ENCODE results near the gene AKAP8L. TPM values are rescaled to one million over a fixed set of nuclear protein-coding genes. Genes with fewer than 3 reads are reported as not detected.

The AKAP8L gene
- total RNA-seq, 1 experiment from 2014 or later = 123 TPM

DNA sequence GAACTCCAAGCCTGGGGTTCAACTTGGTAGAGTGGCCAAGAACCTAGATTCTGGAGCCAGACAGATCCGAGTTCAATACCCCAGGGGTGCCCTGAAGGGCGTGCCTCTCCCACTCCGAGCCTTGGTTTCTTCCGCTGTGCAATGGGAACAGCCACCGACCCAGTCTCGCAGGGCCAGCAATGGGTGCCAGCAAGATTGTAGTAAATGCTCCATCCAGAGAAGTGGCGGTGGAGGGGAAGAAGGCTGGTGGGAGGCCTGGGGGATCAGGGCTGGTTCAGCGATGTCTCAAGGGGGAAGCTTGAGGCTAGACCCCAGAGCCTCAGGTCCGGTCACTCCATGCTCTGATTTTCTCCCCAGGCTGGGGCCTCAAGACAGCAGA, 26.4 kb upstream of the AKAP8L start:
- H3K79me2 ChIP-seq (ENCODE audit: insufficient read depth, low read length) = no peaks in the 10 kb centered on the region
- no peaks in the 10 kb centered on the region for H4K20me1 ChIP-seq (ENCODE audit: control insufficient read depth, insufficient read depth, insufficient read length)
- H3K9me3 Mint-ChIP-seq = peaks cover 0 to under 1% of the 10 kb centered on the region in 2 experiments; a peak in 3 of 5 replicates
- H3K27me3 ChIP-seq (ENCODE audit: insufficient read depth, low read length) = no peaks in the 10 kb centered on the region
- no peak overlapping the region for H2BK15ac ChIP-seq (ENCODE audit: low read depth, low read length)
- no CpG with 5 or more reads among the region's 9 CpGs for WGBS (ENCODE audit: extremely low coverage, insufficient read length, low lambda C conversion rate)
- TF ChIP-seq, protein P1, sequence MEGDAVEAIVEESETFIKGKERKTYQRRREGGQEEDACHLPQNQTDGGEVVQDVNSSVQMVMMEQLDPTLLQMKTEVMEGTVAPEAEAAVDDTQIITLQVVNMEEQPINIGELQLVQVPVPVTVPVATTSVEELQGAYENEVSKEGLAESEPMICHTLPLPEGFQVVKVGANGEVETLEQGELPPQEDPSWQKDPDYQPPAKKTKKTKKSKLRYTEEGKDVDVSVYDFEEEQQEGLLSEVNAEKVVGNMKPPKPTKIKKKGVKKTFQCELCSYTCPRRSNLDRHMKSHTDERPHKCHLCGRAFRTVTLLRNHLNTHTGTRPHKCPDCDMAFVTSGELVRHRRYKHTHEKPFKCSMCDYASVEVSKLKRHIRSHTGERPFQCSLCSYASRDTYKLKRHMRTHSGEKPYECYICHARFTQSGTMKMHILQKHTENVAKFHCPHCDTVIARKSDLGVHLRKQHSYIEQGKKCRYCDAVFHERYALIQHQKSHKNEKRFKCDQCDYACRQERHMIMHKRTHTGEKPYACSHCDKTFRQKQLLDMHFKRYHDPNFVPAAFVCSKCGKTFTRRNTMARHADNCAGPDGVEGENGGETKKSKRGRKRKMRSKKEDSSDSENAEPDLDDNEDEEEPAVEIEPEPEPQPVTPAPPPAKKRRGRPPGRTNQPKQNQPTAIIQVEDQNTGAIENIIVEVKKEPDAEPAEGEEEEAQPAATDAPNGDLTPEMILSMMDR (conservative IDR thresholded peaks at IDR 0.05) = no peak
- H3K23me2 ChIP-seq (ENCODE audit: insufficient read length, low read depth, low read length, poor library complexity, severe bottlenecking) = peaks cover 12% of the 10 kb centered on the region
- H3K18ac ChIP-seq (ENCODE audit: insufficient read length, low read depth, low read length) = no peak overlapping the region
- no peak overlapping the region for H2AK5ac ChIP-seq (ENCODE audit: insufficient read length, low read length)
- H2BK20ac ChIP-seq (ENCODE audit: low read depth, low read length, poor library complexity, severe bottlenecking) = no peak overlapping the region
- no peak overlapping the region for H4K91ac ChIP-seq (ENCODE audit: insufficient read length, low read depth, low read length)
- H3K9ac ChIP-seq (ENCODE audit: extremely low read depth, insufficient read length, low read length) = no peak overlapping the region
- no peak overlapping the region for H3K27ac Mint-ChIP-seq
- no peak overlapping the region for H4K5ac ChIP-seq (ENCODE audit: insufficient read length, low read depth, low read length)
- no peaks in the 10 kb centered on the region for H3K9me3 ChIP-seq (ENCODE audit: control insufficient read depth, low read depth, low read length)
- no peak overlapping the region for H2BK120ac ChIP-seq (ENCODE audit: low read depth, low read length, poor library complexity, severe bottlenecking)
- H3K14ac ChIP-seq (ENCODE audit: insufficient read depth, low read length) = no peak overlapping the region
- H3K4me3 Mint-ChIP-seq = no peak overlapping the region
- H3K56ac ChIP-seq (ENCODE audit: insufficient read length, low read depth, low read length) = no peak overlapping the region
- no peak overlapping the region for H2BK12ac ChIP-seq (ENCODE audit: insufficient read length, low read depth, low read length)
- H3K4ac ChIP-seq (ENCODE audit: low read depth, low read length) = no peak overlapping the region
- H3K4me1 Mint-ChIP-seq = peaks cover 7 to 8% of the 10 kb centered on the region in 2 experiments
- H3K79me1 ChIP-seq (ENCODE audit: insufficient read depth, low read depth, low read length, poor library complexity, severe bottlenecking) = no peaks in the 10 kb centered on the region
- H2BK5ac ChIP-seq (ENCODE audit: insufficient read length, low read length) = no peak overlapping the region
- DNase-seq = no peak
- no peak overlapping the region for H3K4me2 ChIP-seq (ENCODE audit: insufficient read depth, insufficient read length, low read length)
- no peak overlapping the region for H3K23ac ChIP-seq (ENCODE audit: insufficient read length, low read depth, low read length)
- H3K36me3 Mint-ChIP-seq (ENCODE audit: insufficient read depth in 1 of 3, low read depth in 3 of 3) = no peaks in the 10 kb centered on the region
- H2AFZ ChIP-seq (ENCODE audit: low read length) = no peak overlapping the region
- H3K27me3 Mint-ChIP-seq (ENCODE audit: low read depth) = peaks cover 2% of the 10 kb centered on the region; the same call in 1 of the 2 replicates
- H3K27ac ChIP-seq (ENCODE audit: insufficient read length, low read depth, low read length) = no peak overlapping the region
- no peaks in the 10 kb centered on the region; the same call in 1 of the 2 replicates for H3K4me1 ChIP-seq (ENCODE audit: insufficient read depth, low read length)
- no peak overlapping the region for H3T11ph ChIP-seq (ENCODE audit: low read length)
- no peak overlapping the region for H4K8ac ChIP-seq (replicated peaks; ENCODE audit: insufficient read length, low read depth, low read length)
